HTERT RPE-1 (cell line): ENCODE measurements around the gene ZSCAN32.

Experiments
- in situ Hi-C: fragments of 300-500 bp; cut with MboI; formaldehyde crosslinking; loops from 4 replicates; pipeline ENCODE4 v1.14.3; 2020; ENCODE audit warnings: low sequenced_read_pairs

The ZSCAN32 gene

GRCh38 chr16:3358871-3359270 lies 41.9 kb downstream of the ZSCAN32 start:
- in situ Hi-C loops: no loop called here

- in situ Hi-C loops: no loop called here
Measured at GRCh38 chr16:3356118-3356517, 44.7 kb downstream of the ZSCAN32 start.

- in situ Hi-C loops: no loop called here
Measured at GRCh38 chr16:3355589-3355988, 45.2 kb downstream of the ZSCAN32 start, which contains the start of gene OR2C1. Gene OR2C1, plus strand, starts transcription at chr16:3355889. Its CDS starts 52 bp downstream, at chr16:3355941.

- in situ Hi-C loops: no loop called here
Measured at GRCh38 chr16:3349175-3349574, 51.6 kb downstream of the ZSCAN32 start.

- in situ Hi-C loops: no loop called here
Measured at GRCh38 chr16:3348547-3349167, 52.1 kb downstream of the ZSCAN32 start.

- in situ Hi-C loops: no loop called here
Measured at GRCh38 chr16:3347586-3347985, 53.2 kb downstream of the ZSCAN32 start.

- in situ Hi-C loops: no loop called here
Measured at GRCh38 chr16:3346041-3346440, 54.8 kb downstream of the ZSCAN32 start.
